ENCODE results near the gene BCL11A. TPM values are rescaled to one million over a fixed set of nuclear protein-coding genes. Genes with fewer than 3 reads are reported as not detected.

BCL11A gene
- polyA plus RNA-seq, 1 donor (not counting 4 experiments of a cell fraction or from before 2014, with no cell fraction given): 5.0 TPM

- Histone ChIP-seq H3K9me1 (ENCODE audit: control insufficient read depth, extremely low read depth, insufficient read depth, low read length) (no peaks in the 10 kb centered on the region), H3K79me2 (ENCODE audit: control insufficient read depth, insufficient read depth, low read length) (peaks cover 40% of the 10 kb centered on the region), H3K36me3 (ENCODE audit: control insufficient read depth in 2 of 2, extremely low read depth in 1 of 2, insufficient read depth in 2 of 2, low read length in 2 of 2) (no peaks in the 10 kb centered on the region), H3K9me3 (ENCODE audit: control insufficient read depth, low read depth, low read length) (no peaks in the 10 kb centered on the region), H2AFZ (ENCODE audit: control insufficient read depth, low read length) (peak overlapping the region; percentile 8), H3K27me3 (ENCODE audit: control insufficient read depth, extremely low read depth, insufficient read depth, low read length) (no peaks in the 10 kb centered on the region), H3K4me2 (ENCODE audit: control insufficient read depth, extremely low read depth, insufficient read depth, low read depth, low read length) (peak overlapping the region; percentile 86), H3K9ac (ENCODE audit: control insufficient read depth, extremely low read depth, insufficient read depth, low read length) (no peak overlapping the region), H3K27ac (ENCODE audit: control insufficient read depth, insufficient read depth, low read length) (peak overlapping the region; percentile 13), H4K20me1 (ENCODE audit: control insufficient read depth, extremely low read depth, insufficient read depth, low read length) (no peaks in the 10 kb centered on the region), H3K4me3 (ENCODE audit: control insufficient read depth in 2 of 3, extremely low read depth in 1 of 3, insufficient read depth in 2 of 3, low read depth in 1 of 3, low read length in 3 of 3) (peak overlapping the region in 1 of 3 experiments; percentile 64), H3K4me1 (ENCODE audit: control insufficient read depth, extremely low read depth, insufficient read depth, low read length) (peaks cover 96% of the 10 kb centered on the region)
- no peak for TF ChIP-seq EZH2 (IDR thresholded peaks at IDR 0.05; ENCODE audit: low read length)
- peak; percentile 1 to 58 (median 48) for TF ChIP-seq CTCF (optimal IDR thresholded peaks at IDR 0.05 in 1 of 3, IDR thresholded peaks at IDR 0.05 in 1 of 3, conservative IDR thresholded peaks at IDR 0.05 in 1 of 3; ENCODE audit: extremely low read depth in 1 of 3, insufficient read depth in 2 of 3, low read length in 3 of 3)
- dilution Hi-C loops (cut with MboI; ENCODE audit: extremely low pct_ligation_motif_present, low sequenced_read_pairs): no loop called here
- FAIRE-seq (no peak), DNase-seq (ENCODE audit: low read depth, low spot score) (no peak)
These were observed 19.3 kb downstream of the BCL11A start for GRCh38 chr2:60534052-60534685.

GRCh38 chr2:60533101-60534051 lies 20.1 kb downstream of the BCL11A start:
- Histone ChIP-seq H3K9me3 (ENCODE audit: control insufficient read depth, low read depth, low read length) (no peaks in the 10 kb centered on the region), H3K9me1 (ENCODE audit: control insufficient read depth, extremely low read depth, insufficient read depth, low read length) (no peaks in the 10 kb centered on the region), H3K79me2 (ENCODE audit: control insufficient read depth, insufficient read depth, low read length) (peaks cover 43% of the 10 kb centered on the region), H3K4me2 (ENCODE audit: control insufficient read depth, extremely low read depth, insufficient read depth, low read depth, low read length) (peak overlapping the region; percentile 86), H3K27me3 (ENCODE audit: control insufficient read depth, extremely low read depth, insufficient read depth, low read length) (no peaks in the 10 kb centered on the region), H3K27ac (ENCODE audit: control insufficient read depth, insufficient read depth, low read length) (peak overlapping the region; percentile 56), H3K9ac (ENCODE audit: control insufficient read depth, extremely low read depth, insufficient read depth, low read length) (peak overlapping the region; percentile 54), H3K4me1 (ENCODE audit: control insufficient read depth, extremely low read depth, insufficient read depth, low read length) (peaks cover 96% of the 10 kb centered on the region), H2AFZ (ENCODE audit: control insufficient read depth, low read length) (peak overlapping the region; percentile 8), H4K20me1 (ENCODE audit: control insufficient read depth, extremely low read depth, insufficient read depth, low read length) (no peaks in the 10 kb centered on the region), H3K36me3 (ENCODE audit: control insufficient read depth in 2 of 2, extremely low read depth in 1 of 2, insufficient read depth in 2 of 2, low read length in 2 of 2) (no peaks in the 10 kb centered on the region), H3K4me3 (ENCODE audit: control insufficient read depth in 2 of 3, extremely low read depth in 1 of 3, insufficient read depth in 2 of 3, low read depth in 1 of 3, low read length in 3 of 3) (peak overlapping the region in 2 of 3 experiments; percentile 50 to 64)
- DNase-seq (ENCODE audit: low read depth, low spot score) (no peak), FAIRE-seq (no peak)
- dilution Hi-C loops (cut with MboI; ENCODE audit: extremely low pct_ligation_motif_present, low sequenced_read_pairs): no loop called here
- TF ChIP-seq CTCF (optimal IDR thresholded peaks at IDR 0.05 in 1 of 3, IDR thresholded peaks at IDR 0.05 in 1 of 3, conservative IDR thresholded peaks at IDR 0.05 in 1 of 3; ENCODE audit: extremely low read depth in 1 of 3, insufficient read depth in 2 of 3, low read length in 3 of 3): no peak
- no peak for TF ChIP-seq EZH2 (IDR thresholded peaks at IDR 0.05; ENCODE audit: low read length)

All from keratinocyte (primary cell).